Islet of Langerhans (tissue), 1 donor: ENCODE data around the gene ASMT.
"Not testable (repeated sequence)": the region's sequence is repeated elsewhere in the genome, so short reads cannot be mapped to it uniquely, and the experiment has no call there.

Experiments
- FAIRE-seq: peaks from one replicate; lab custom pipeline; 2011; peaks lifted over from hg19 to GRCh38; lab: Jason Lieb, UNC

The ASMT gene

GRCh38 chrX:1614927-1615326, at the start of gene ASMT:
TSS of gene ASMT (plus strand) at chrX:1615059. CDS start at chrX:1615200, 141 bp downstream.
- no peak for FAIRE-seq

- FAIRE-seq = not testable (repeated sequence)
These were observed 40.7 kb upstream of the ASMT start for GRCh38 chrX:1574181-1574580.

- no peak for FAIRE-seq
These were observed 38.5 kb upstream of the ASMT start for GRCh38 chrX:1576201-1576992.

- FAIRE-seq = no peak
These were observed 37.0 kb upstream of the ASMT start for GRCh38 chrX:1577845-1578244.

GRCh38 chrX:1578511-1579173, 36.2 kb upstream of the ASMT start:
- no peak for FAIRE-seq

- FAIRE-seq = no peak
These were observed 33.7 kb upstream of the ASMT start for GRCh38 chrX:1581132-1581531.

- FAIRE-seq = no peak
These were observed 32.0 kb upstream of the ASMT start for GRCh38 chrX:1582686-1583437.

- no peak for FAIRE-seq
These were observed 30.4 kb upstream of the ASMT start for GRCh38 chrX:1584237-1585011.

GRCh38 chrX:1587161-1587560, 27.7 kb upstream of the ASMT start:
- FAIRE-seq = no peak

GRCh38 chrX:1589356-1590130, 25.3 kb upstream of the ASMT start:
- no peak for FAIRE-seq

GRCh38 chrX:1591102-1591862, 23.6 kb upstream of the ASMT start, which contains the start of gene AKAP17A:
TSS of gene AKAP17A (plus strand) at chrX:1591604. CDS start at chrX:1593463, 1,859 bp downstream.
- peak; percentile 94 for FAIRE-seq

- no peak for FAIRE-seq
These were observed 22.9 kb upstream of the ASMT start for GRCh38 chrX:1591863-1592469.

- no peak for FAIRE-seq
These were observed 22.3 kb upstream of the ASMT start for GRCh38 chrX:1592470-1593142.

- FAIRE-seq = no peak
These were observed 21.3 kb upstream of the ASMT start for GRCh38 chrX:1593286-1594271.

- no peak for FAIRE-seq
These were observed 19.2 kb upstream of the ASMT start for GRCh38 chrX:1595711-1596060.

GRCh38 chrX:1596676-1597344, 18.0 kb upstream of the ASMT start:
- FAIRE-seq = no peak

- FAIRE-seq = no peak
These were observed 17.4 kb upstream of the ASMT start for GRCh38 chrX:1597345-1598020.
